RCC 7860 (cell line): ENCODE results near the gene TOP2A.
"Not testable (repeated sequence)": the region's sequence is repeated elsewhere in the genome, so short reads cannot be mapped to it uniquely, and the experiment has no call there.

Experiments used
- DNase-seq: peaks from one replicate; pipeline ENCODE4 v3.0.0-alpha.2; 2015; ENCODE audit warnings: low spot score
- FAIRE-seq: peaks from 2 replicates; lab custom pipeline; 2012; peaks lifted over from hg19 to GRCh38; lab: Jason Lieb, UNC

Gene TOP2A

DNA sequence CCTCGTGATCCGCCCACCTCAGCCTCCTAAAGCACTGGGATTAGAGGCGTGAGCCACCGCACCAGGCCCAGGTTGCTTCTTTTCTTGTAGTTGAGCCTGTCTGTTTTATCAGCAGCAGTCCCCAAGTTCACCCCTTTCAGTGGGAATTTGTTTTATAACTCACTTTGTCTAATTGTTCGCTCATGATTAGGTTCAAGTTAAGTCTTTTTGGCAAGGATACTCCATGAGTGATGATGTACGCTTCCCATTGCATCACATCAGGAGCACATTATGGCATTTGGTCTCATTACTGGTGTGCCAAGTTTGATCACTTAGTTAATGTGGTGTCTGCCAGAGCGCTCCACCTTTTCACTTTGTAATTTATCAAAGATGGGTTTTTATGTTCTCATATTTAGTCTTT lies 38.7 kb downstream of the TOP2A start:
- FAIRE-seq (no peak), DNase-seq (no peak)

DNA sequence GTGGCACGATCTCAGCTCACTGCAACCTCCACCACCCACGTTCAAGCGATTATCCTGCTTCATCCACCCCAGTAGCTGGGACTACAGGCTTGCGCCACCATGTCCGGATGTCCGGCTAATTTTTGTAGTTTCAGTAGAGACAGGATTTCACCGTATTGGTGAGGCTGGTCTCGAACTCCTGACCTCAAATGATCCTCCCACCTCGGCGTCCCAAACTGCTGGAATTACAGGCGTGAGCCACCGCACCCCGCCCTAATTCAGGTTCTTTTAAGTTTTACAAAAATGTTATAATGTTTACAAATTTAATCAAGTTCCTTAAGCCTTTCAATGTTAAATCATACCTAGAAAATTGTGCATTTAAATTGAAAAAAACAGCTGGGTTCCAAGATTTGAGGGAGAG lies 39.9 kb downstream of the TOP2A start:
- no peak for DNase-seq
- no peak for FAIRE-seq

DNA sequence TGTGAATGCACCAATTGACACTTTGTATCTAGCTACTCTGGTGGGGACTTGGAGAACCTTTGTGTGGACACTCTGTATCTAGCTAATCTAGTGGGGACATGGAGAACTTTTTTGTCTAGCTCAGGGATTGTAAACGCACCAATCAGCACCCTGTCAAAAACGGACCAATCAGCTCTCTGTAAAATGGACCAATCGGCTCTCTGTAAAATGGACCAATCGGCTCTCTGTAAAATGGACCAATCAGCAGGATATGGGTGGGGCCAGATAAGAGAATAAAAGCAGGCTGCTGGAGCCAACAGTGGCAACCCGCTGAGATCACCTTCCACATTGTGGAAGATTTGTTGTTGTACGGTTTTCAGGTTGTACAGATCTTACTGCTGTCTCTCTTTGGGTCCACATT lies 41.2 kb downstream of the TOP2A start:
- DNase-seq, FAIRE-seq: not testable (repeated sequence)

GRCh38 chr17:40375786-40376185 lies 41.9 kb downstream of the TOP2A start:
- not testable (repeated sequence) for FAIRE-seq, DNase-seq

DNA sequence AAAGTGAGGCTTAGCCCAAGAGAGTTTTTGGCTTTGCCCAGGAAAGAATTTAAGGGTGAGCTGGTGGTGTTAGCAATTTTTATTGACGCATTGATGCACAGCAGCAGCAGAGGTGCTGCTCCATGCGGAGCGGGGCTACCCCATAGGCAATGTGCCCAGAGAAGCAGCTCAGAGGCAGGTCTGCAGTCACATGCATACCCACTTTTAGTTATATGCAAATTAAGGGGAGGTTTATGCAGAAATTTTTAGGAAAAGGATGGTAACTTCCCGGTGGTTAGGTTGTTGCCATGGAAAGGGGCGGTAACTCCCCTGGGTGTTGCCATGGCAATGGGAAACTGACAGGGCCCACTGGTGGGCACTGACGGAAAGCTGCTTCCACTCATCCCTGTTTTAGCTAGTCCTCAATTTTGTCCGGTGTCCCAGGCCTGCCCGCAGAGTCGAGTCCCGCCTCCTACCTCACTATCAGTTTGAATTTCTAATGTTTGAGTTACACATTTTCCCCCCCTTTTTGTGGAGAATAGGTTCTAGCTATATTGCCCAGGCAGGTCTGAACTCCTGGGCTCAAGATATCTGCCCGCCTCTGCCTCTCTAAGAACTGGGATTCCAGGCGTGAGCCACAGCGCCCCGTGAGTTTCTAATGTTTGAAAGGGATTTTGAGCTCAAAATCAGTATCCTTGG lies 42.7 kb downstream of the TOP2A start:
- DNase-seq = no peak
- FAIRE-seq = no peak

GRCh38 chr17:40373999-40374398 lies 43.7 kb downstream of the TOP2A start:
- FAIRE-seq (no peak), DNase-seq (no peak)

DNA sequence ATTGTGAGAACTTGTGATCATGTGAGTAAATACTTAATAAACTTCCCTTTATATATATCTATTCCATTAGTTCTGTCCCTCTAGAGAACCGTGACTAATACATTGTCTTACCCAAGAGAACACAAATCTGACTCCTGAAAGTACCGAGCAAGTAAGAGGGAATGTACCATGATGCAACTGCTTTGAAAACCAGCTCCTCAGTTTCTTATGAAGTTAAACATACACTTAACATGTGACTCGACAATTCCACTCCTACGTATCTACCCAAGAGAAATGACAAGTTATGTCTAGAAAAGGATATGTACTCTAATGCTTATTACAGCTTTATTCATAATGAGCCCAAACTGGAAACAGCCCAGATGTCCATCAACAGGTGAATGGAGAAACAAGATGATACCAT lies 44.4 kb downstream of the TOP2A start:
- FAIRE-seq (no peak), DNase-seq (peak; percentile 16)

DNA sequence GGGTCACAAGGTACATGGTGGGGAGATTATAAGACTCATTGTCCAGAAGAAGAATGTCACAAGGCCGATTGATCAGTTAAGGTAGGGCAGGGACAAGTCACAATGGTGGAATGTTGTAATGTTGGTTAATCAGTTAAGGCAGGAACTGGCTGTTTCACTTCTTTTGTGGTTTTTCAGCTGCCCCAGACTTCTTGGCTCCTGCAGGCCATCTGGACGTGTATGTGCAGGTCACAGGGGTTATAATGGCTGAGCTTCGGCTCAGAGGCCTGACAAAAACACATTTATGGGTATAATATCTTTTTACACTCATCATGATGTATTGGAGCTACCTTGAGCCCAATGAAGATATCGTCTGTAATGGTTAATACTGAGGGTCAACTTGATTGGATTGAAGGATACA lies 45.1 kb downstream of the TOP2A start:
- not testable (repeated sequence) for DNase-seq, FAIRE-seq

- FAIRE-seq (no peak), DNase-seq (no peak)
These were observed 45.7 kb downstream of the TOP2A start for GRCh38 chr17:40372031-40372430.

DNA sequence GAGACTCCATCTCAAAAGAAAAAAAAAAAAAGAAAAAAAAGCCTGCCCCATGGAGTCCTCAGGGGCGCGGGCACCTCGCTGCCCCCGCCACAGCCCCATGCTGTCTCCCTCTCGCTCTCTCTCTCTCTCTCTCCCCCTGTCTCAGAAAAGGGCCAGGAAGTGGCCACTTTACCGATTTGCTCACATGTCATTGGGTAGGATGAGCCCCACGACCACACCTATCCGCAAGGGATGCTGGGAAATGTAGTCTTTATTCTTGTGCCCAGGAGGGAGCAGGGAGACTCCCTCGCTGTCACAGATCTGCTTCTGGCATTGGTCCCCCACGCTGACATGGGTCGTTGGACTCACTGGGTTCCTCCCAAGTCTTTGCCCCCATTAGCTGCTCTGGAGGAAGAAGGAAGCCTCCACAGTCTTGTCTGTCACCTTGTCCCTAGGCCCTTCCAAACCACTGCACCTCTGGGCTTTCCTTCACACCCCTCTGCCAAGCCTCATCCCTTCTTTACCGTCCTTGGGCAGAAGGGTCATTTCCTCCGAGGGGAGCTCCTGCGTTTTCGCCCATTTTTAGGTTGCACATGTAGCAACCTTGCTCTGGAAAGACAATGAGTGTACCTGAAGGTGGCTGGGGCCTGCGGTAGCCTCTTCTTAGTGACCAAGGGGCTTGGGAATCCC lies 46.3 kb downstream of the TOP2A start:
- no peak for DNase-seq

GRCh38 chr17:40369923-40370322 lies 47.8 kb downstream of the TOP2A start:
- no peak for DNase-seq
- no peak for FAIRE-seq

More for the DNA sequence above, 46.3 kb downstream of the TOP2A start:
- no peak for FAIRE-seq

- FAIRE-seq, DNase-seq: not testable (repeated sequence)
These were observed 50.0 kb downstream of the TOP2A start for GRCh38 chr17:40367728-40368127.

DNA sequence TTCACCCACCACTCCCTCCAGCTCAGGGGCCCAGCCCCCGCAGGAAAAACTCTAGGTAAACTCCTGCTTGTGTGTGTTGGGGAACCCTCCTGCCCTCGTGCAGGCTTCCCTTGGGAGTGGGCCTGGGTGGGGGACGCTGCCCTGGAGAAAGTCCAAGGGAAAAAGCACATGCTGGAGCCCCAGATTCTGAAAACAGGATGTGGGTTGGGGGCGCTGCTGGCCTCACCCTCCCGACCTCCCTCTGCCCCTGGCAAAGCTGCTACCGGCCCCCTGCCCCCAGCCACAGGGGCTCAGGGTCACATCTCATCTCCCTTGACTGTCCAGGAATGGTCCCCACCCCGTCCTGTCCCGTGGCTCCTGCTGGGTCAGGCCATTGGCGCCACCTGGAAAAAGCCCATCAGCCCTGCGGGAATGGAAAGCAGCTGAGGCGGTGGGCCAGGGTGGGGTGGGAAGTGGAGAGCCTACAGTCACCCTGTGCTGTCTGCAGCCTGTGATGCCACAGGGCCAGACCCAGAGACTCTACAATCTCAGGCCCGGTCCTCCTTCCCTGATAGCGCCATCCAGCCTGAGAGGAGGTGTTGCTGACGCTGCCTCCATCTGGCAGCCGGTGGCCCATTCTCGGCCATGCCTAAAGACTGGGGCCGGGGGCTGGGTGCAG lies 50.7 kb downstream of the TOP2A start:
- FAIRE-seq = no peak
- no peak for DNase-seq

- FAIRE-seq (no peak), DNase-seq (no peak)
These were observed 51.4 kb downstream of the TOP2A start for GRCh38 chr17:40366076-40366860.

DNA sequence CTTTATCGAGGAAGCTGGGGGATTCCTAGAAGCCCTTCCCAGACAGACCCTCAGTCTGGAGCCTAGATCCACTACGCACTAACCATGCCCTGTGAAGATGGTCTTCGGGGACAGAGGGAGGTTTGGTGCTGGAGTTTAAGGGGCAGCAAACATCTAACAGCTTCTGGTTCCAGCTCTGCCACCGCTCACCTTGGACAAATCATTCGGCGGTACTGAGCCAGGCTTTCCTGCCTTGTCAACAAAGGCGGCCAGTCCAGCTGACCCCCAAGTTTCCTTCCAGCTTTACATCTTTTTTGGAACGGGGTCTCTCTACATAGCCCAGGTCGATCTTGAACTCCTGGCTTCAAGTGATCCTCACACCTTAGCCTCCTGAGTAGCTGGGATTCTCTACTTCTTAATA lies 52.8 kb downstream of the TOP2A start:
- DNase-seq (no peak), FAIRE-seq (no peak)

DNA sequence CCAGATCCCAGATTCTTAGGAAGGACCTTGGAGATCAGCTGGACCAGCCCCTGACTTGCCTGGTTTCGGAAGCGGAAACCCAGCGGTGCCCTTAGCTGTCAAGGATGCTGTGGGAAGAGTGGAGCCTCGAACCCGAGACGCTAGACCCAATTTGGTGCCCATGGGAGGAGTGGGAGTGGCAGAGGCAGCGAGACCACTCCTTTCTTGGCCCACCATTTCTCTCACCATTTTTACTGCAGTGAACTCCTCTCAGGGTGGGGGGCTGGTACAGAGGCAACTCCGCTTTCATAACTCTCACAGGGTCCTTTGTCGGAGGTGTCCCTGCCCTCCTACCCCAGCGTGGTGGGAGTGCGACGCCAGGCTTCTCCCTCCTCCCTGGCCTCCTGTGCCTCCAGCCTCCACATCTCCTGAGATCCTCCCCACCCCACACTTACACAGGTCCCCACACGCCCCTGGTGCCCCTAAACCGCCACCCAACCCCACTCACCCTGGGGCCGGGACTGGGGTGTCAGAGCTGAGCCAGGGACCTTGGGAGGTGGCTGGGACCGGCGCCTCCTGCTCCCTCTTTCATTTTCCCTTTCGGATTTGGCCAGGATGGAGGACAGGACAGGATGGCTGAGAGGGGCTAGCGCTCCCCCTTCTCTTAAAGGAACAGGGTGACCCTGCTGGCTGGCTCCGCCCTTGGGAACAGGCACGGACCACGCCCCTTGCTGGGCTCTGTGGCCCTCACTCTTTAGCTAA lies 53.4 kb downstream of the TOP2A start, which contains the start of gene GJD3:
Gene GJD3 (minus strand): TSS at position 617 of the 741 bp plus-strand sequence. CDS start 922 bp downstream, outside the sequence.
- FAIRE-seq = no peak
- no peak for DNase-seq

DNA sequence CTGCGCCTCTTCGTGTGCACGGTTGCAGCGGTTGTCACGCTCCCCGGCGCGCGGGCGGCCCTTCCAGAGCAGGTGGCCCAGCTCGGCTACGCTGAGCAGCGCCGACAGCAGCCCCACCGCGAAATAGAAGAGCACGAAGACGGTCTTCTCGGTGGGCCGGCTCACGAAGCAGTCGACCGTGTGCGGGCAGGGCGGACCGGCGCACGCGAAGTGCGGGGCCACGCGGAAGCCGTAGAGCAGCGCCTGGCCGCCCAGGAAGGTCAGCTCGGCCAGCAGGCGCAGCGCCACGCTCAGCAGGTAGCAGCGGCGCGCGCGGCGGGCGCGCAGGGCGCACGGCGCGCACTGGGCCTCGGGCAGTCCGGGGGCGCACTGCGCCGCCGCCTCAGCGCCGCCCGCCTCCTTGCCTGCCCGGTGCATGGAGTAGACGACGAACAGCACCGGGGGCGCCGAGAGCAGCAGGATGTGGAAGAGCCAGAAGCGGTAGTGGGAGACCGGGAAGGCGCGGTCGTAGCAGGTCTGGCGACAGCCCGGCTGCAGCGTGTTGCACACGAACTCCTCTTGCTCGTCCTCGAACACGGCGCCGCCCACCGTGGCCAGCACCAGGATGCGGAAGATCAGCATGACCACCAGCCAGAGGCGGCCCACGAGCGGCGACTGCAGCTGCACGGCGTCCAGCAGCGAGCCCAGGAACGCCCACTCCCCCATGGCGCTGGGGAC lies 54.4 kb downstream of the TOP2A start:
- DNase-seq = no peak
- no peak for FAIRE-seq

GRCh38 chr17:40362696-40363110 lies 55.0 kb downstream of the TOP2A start:
- FAIRE-seq = no peak
- DNase-seq = peak; percentile 63

GRCh38 chr17:40361925-40362695 lies 55.6 kb downstream of the TOP2A start:
- FAIRE-seq (no peak), DNase-seq (no peak)
